GM08714 (cell line): ENCODE data around the gene TUBB1.

Experiments
- H3K4me3 ChIP-seq: fragments of 200-500 bp; sonication (Bioruptor generic); 2 replicates; pipeline ENCODE4 v1.5.1; 2014; ENCODE audit warnings: mild to moderate bottlenecking, low read length, inconsistent platforms
- ZNF274 ChIP-seq: IDR thresholded peaks from 2 replicates; pipeline ENCODE4 v1.6.1; 2012; ENCODE audit warnings: mild to moderate bottlenecking, low read depth, low read length

The TUBB1 gene

DNA sequence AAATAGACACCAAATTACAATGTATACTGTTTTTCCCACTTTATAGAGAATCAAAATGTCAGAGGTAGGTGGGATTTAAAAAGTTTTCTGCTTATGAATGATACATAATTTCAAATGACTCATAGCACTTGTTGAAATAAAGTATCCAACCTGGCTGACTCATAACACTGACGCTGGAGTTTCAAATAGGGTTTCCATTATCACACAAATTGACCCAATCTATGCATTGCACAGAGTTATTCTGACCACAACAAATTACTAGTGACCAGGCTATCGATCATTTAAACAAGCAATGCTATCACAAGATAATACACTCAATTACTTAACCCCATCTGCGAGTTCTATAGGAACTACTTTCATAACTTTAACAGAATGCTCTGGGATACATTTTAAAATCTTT is 55.2 kb downstream of the TUBB1 start:
- TF ChIP-seq ZNF274 = no peak
- H3K4me3 ChIP-seq = no peak overlapping the region

- no peak for TF ChIP-seq ZNF274
- no peak overlapping the region for H3K4me3 ChIP-seq
Observed at GRCh38 chr20:59075934-59076508, 56.8 kb downstream of the TUBB1 start.
